Smooth muscle cell (in vitro differentiated cells): ENCODE measurements around the gene ATF6. TPM values are rescaled to one million over a fixed set of nuclear protein-coding genes. Genes with fewer than 3 reads are reported as not detected.

Experiments used
- DNase-seq: peaks from one replicate; lab custom pipeline; 2025; ENCODE audit not compliant: unreplicated experiment; lab: John Stamatoyannopoulos, UW
- H2AFZ ChIP-seq: fragments of 200-600 bp; sonication (generic); 2 replicates; pipeline ENCODE4 v1.6.0; 2016; ENCODE audit warnings: antibody characterized with exemption, low read depth, mild to moderate bottlenecking
- H3F3A ChIP-seq: fragments of 200-600 bp; sonication (generic); 2 replicates; pipeline ENCODE4 v1.6.0; 2017; ENCODE audit warnings: antibody characterized with exemption, low read depth
- H3K27ac ChIP-seq: fragments of 200-600 bp; sonication (generic); 2 replicates; pipeline ENCODE4 v1.5.1; 2016; ENCODE audit warnings: low read depth, mild to moderate bottlenecking
- H3K27me3 ChIP-seq: fragments of 200-600 bp; sonication (generic); 2 replicates; pipeline ENCODE4 v1.6.1; 2016; ENCODE audit warnings: low read depth, mild to moderate bottlenecking
- H3K36me3 ChIP-seq: fragments of 200-600 bp; sonication (generic); 2 replicates; pipeline ENCODE4 v1.5.1; 2016; ENCODE audit warnings: low read depth
- H3K4me1 ChIP-seq: fragments of 200-600 bp; sonication (generic); 2 replicates; pipeline ENCODE4 v1.5.1; 2016; ENCODE audit warnings: low read depth
- H3K4me2 ChIP-seq: fragments of 200-600 bp; sonication (generic); 2 replicates; pipeline ENCODE4 v1.6.0; 2016; ENCODE audit warnings: mild to moderate bottlenecking
- H3K4me3 ChIP-seq: fragments of 200-600 bp; sonication (generic); 2 replicates; pipeline ENCODE4 v1.5.1; 2016; ENCODE audit warnings: mild to moderate bottlenecking
- H3K79me2 ChIP-seq: fragments of 200-600 bp; sonication (generic); 2 replicates; pipeline ENCODE4 v1.6.0; 2016; ENCODE audit warnings: low read depth, mild to moderate bottlenecking
- H3K9ac ChIP-seq: fragments of 200-600 bp; sonication (generic); 2 replicates; pipeline ENCODE4 v1.6.0; 2016; ENCODE audit warnings: low read depth
- H3K9me3 ChIP-seq: fragments of 200-600 bp; sonication (generic); replicated peaks from 2 replicates; pipeline ENCODE4 v1.5.1; 2016; ENCODE audit warnings: low read depth
- H4K20me1 ChIP-seq: fragments of 200-600 bp; sonication (generic); 2 replicates; pipeline ENCODE4 v1.6.0; 2016; ENCODE audit warnings: low read depth
- CTCF ChIP-seq: fragments of 200-600 bp; sonication (generic); IDR thresholded peaks from 2 replicates; pipeline ENCODE4 v1.5.1; 2017; ENCODE audit warnings: borderline replicate concordance, mild to moderate bottlenecking, antibody characterized with exemption; ENCODE audit not compliant: insufficient read depth, poor library complexity, severe bottlenecking
- WGBS: methylation state at CpG from one replicate; pipeline ENCODE4 v1.1.7; 2016; ENCODE audit warnings: low lambda C conversion rate; 5-methylcytosine and 5-hydroxymethylcytosine counted together
- polyA plus RNA-seq: library from polyadenylated mRNA; unstranded; fragments of >200 nt; fragmentation: Nextera tagmentation; extraction: Ambion mirVana; gene quantifications from 2 replicates; pipeline ENCODE4 v1.2.1, GENCODE V29; 2016
- total RNA-seq: library from RNA; depleted of rRNA; stranded (reverse); fragments of >200 nt; gene quantifications from 2 replicates; pipeline ENCODE4 v1.2.3, GENCODE V29; 2014

ATF6 gene
- total and polyA plus RNA-seq, 2 experiments from 2014 or later = 7.8 to 22.9 TPM

- H3K27ac ChIP-seq = peak overlapping the region; percentile 20
- H3F3A ChIP-seq = no peaks in the 10 kb centered on the region
- no peak for DNase-seq
- no peaks in the 10 kb centered on the region for H3K27me3 ChIP-seq
- no peaks in the 10 kb centered on the region for H3K79me2 ChIP-seq
- H3K9ac ChIP-seq = no peak overlapping the region
- H4K20me1 ChIP-seq = no peaks in the 10 kb centered on the region
- no peak overlapping the region for H3K4me3 ChIP-seq
- H3K36me3 ChIP-seq = peaks cover 4% of the 10 kb centered on the region
- H2AFZ ChIP-seq = no peak overlapping the region
- no peak for TF ChIP-seq CTCF
- H3K9me3 ChIP-seq = no peaks in the 10 kb centered on the region
- H3K4me1 ChIP-seq = no peaks in the 10 kb centered on the region
- peak overlapping the region; percentile 27 for H3K4me2 ChIP-seq
Observed at GRCh38 chr1:161863549-161863948, 97.4 kb downstream of the ATF6 start.

GRCh38 chr1:161864577-161864976 is 98.5 kb downstream of the ATF6 start:
- no peak for DNase-seq
- no peaks in the 10 kb centered on the region for H3K4me1 ChIP-seq
- no peak overlapping the region for H2AFZ ChIP-seq
- no peaks in the 10 kb centered on the region for H3K9me3 ChIP-seq
- H3K79me2 ChIP-seq = no peaks in the 10 kb centered on the region
- no peak overlapping the region for H3K4me2 ChIP-seq
- peaks cover 4% of the 10 kb centered on the region for H3K36me3 ChIP-seq
- TF ChIP-seq CTCF = peak; percentile 31
- WGBS = 97% methylated on average over 1 of the region's 1 CpG
- peak overlapping the region; percentile 20 for H3K27ac ChIP-seq
- no peaks in the 10 kb centered on the region for H4K20me1 ChIP-seq
- no peaks in the 10 kb centered on the region for H3K27me3 ChIP-seq
- H3K4me3 ChIP-seq = no peak overlapping the region
- no peaks in the 10 kb centered on the region for H3F3A ChIP-seq
- H3K9ac ChIP-seq = no peak overlapping the region

- Histone ChIP-seq H3K27ac (no peak overlapping the region), H3K79me2 (no peaks in the 10 kb centered on the region), H3K36me3 (no peaks in the 10 kb centered on the region), H3K4me3 (no peak overlapping the region), H3K9me3 (no peaks in the 10 kb centered on the region), H3K4me2 (no peak overlapping the region), H3K9ac (no peak overlapping the region), H3K4me1 (no peaks in the 10 kb centered on the region), H3F3A (no peaks in the 10 kb centered on the region), H2AFZ (no peak overlapping the region), H3K27me3 (no peaks in the 10 kb centered on the region), H4K20me1 (no peaks in the 10 kb centered on the region)
- no peak for DNase-seq
- no peak for TF ChIP-seq CTCF
- 86% methylated on average over 3 of the region's 3 CpGs for WGBS
Observed at GRCh38 chr1:161866241-161866640, 100.1 kb downstream of the ATF6 start.

- no peaks in the 10 kb centered on the region for H3K79me2 ChIP-seq
- no peak overlapping the region for H3K9ac ChIP-seq
- no peaks in the 10 kb centered on the region for H4K20me1 ChIP-seq
- no peaks in the 10 kb centered on the region for H3K36me3 ChIP-seq
- H3K4me3 ChIP-seq = no peak overlapping the region
- no peak for DNase-seq
- TF ChIP-seq CTCF = no peak
- H3K27ac ChIP-seq = no peak overlapping the region
- no peaks in the 10 kb centered on the region for H3K9me3 ChIP-seq
- H3K27me3 ChIP-seq = no peaks in the 10 kb centered on the region
- H3K4me1 ChIP-seq = no peaks in the 10 kb centered on the region
- H3F3A ChIP-seq = no peaks in the 10 kb centered on the region
- H2AFZ ChIP-seq = no peak overlapping the region
- 94% methylated on average over 2 of the region's 2 CpGs for WGBS
- H3K4me2 ChIP-seq = no peak overlapping the region
Observed at GRCh38 chr1:161868832-161869231, 102.7 kb downstream of the ATF6 start.
